GM12891 (cell line): ENCODE measurements around the gene TMEM184B.

Source experiments
- POLR2A ChIP-seq: IDR thresholded peaks from 2 replicates; pipeline ENCODE4 v1.6.1; 2011; ENCODE audit warnings: low read depth, low read length, control low read depth
- SPI1 ChIP-seq: IDR thresholded peaks from 2 replicates; pipeline ENCODE4 v1.6.1; 2011; ENCODE audit warnings: low read depth, low read length, control low read depth
- TAF1 ChIP-seq: IDR thresholded peaks from 2 replicates; pipeline ENCODE4 v1.6.1; 2011; ENCODE audit warnings: low read depth, low read length, control low read depth

GRCh38 chr22:38172832-38173640 lies 99.8 kb downstream of the TMEM184B start:
- TF ChIP-seq POLR2A, result no peak
- TF ChIP-seq SPI1, result no peak
- no peak for TF ChIP-seq TAF1
